OCI-LY1 (cell line): ENCODE data around the gene TOM1L2.

ENCODE experiments used
- EZH2 ChIP-seq: fragments of 200-600 bp; sonication (generic), shearing (Covaris generic); IDR thresholded peaks from 2 replicates; pipeline ENCODE4 v1.8.0; 2017; ENCODE audit warnings: borderline replicate concordance, mixed run types, mild to moderate bottlenecking, antibody characterized with exemption, low read length, moderate library complexity, mixed read lengths
- TF ChIP-seq, protein P1 (sequence below): fragments of 200-600 bp; sonication (generic), shearing (Covaris generic); IDR thresholded peaks from 2 replicates; pipeline ENCODE4 v1.5.1; 2017; ENCODE audit warnings: mild to moderate bottlenecking, antibody characterized with exemption, low read length, moderate library complexity, mixed read lengths

DNA sequence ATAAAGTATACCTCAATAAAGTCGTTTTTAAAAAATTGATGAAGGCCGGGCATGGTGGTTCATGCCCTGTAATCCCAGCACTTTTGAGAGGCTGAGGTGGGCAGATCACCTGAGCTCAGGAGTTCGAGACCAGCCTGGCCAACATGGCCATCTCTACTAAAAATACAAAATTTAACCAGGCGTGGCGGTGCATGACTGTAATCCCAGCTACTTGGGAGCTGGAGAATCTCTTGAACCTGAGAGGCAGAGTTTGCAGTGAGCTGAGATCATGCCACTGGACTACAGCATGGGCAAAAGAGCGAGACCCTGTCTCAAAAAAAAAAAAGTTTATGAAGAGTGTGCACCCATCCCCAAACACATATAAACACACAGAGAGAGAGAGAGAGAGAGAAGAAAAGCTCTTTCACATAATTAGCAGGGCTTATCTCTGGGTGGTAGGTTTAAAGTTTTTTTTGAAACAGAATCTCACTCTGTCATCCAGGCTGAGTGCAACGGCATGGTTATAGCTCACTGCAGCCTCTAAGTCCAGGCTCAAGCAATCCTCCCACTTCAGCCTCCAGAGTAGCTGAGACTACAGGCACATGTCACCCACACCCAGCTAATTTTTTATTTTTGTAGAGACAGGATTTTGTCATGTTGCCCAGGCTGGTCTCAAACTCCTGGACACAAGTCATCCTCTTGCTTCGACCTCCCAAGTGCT, 138.4 kb downstream of the TOM1L2 start:
- no peak for TF ChIP-seq EZH2
- TF ChIP-seq, protein P1, sequence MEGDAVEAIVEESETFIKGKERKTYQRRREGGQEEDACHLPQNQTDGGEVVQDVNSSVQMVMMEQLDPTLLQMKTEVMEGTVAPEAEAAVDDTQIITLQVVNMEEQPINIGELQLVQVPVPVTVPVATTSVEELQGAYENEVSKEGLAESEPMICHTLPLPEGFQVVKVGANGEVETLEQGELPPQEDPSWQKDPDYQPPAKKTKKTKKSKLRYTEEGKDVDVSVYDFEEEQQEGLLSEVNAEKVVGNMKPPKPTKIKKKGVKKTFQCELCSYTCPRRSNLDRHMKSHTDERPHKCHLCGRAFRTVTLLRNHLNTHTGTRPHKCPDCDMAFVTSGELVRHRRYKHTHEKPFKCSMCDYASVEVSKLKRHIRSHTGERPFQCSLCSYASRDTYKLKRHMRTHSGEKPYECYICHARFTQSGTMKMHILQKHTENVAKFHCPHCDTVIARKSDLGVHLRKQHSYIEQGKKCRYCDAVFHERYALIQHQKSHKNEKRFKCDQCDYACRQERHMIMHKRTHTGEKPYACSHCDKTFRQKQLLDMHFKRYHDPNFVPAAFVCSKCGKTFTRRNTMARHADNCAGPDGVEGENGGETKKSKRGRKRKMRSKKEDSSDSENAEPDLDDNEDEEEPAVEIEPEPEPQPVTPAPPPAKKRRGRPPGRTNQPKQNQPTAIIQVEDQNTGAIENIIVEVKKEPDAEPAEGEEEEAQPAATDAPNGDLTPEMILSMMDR, result no peak
